Naive thymus-derived CD4-positive, alpha-beta T cell (primary cell): Measurements from ENCODE around the gene STRN4. TPM values are rescaled to one million over a fixed set of nuclear protein-coding genes. Genes with fewer than 3 reads are reported as not detected.

ENCODE experiments used
- ATAC-seq: fragments of 150-1000 bp; cut with Tn5 transposase; 2 replicates; pipeline ENCODE4 v1.10.0; 2021; ENCODE audit warnings: mild to moderate bottlenecking, moderate library complexity
- CTCF ChIA-PET: fragments of 350-600 bp; sonication (Branson Sonifier 250); formaldehyde crosslinking; loops from one replicate; lab custom pipeline; 2021; ENCODE audit warnings: antibody characterized with exemption; lab: Charles Lee
- POLR2A ChIA-PET: fragments of 350-600 bp; sonication (Branson Sonifier 250); formaldehyde crosslinking; loops from one replicate; lab custom pipeline; 2021; ENCODE audit warnings: antibody characterized with exemption, inconsistent platforms; lab: Charles Lee
- DNase-seq, 9 donors: peaks; one replicate each; pipeline versions ENCODE4 v3.0.0 to v3.0.0-alpha.2; 2020 to 2022; ENCODE audit warnings: mixed read lengths in 1 of 9
- H3K27ac ChIP-seq: one replicate; pipeline ENCODE4 v1.7.0; 2013; ENCODE audit warnings: mild to moderate bottlenecking, low read depth, low read length, moderate library complexity
- H3K27me3 ChIP-seq, 2 donors: one replicate each; pipeline ENCODE4 v1.7.0; 2013; ENCODE audit warnings: low read length in 2 of 2, mild to moderate bottlenecking in 2 of 2, moderate library complexity in 2 of 2; ENCODE audit not compliant: control insufficient read depth in 2 of 2, insufficient read depth in 2 of 2
- H3K36me3 ChIP-seq, 3 experiments: 1 replicate in 2 of 3; 2 replicates in 1 of 3; pipeline ENCODE4 v1.7.0; 2013; ENCODE audit warnings: low read length in 3 of 3, mild to moderate bottlenecking in 3 of 3, moderate library complexity in 1 of 3; ENCODE audit not compliant: insufficient read depth in 3 of 3, control insufficient read depth in 2 of 3
- H3K4me1 ChIP-seq, 2 donors: one replicate each; pipeline ENCODE4 v1.7.0; 2013; ENCODE audit warnings: low read length in 2 of 2, mild to moderate bottlenecking in 2 of 2, moderate library complexity in 1 of 2; ENCODE audit not compliant: control insufficient read depth in 2 of 2, insufficient read depth in 2 of 2
- H3K4me3 ChIP-seq: 2 replicates; pipeline ENCODE4 v1.7.0; 2013; ENCODE audit warnings: mild to moderate bottlenecking, low read length
- H3K9me3 ChIP-seq, 3 experiments: 1 replicate in 2 of 3; 2 replicates in 1 of 3; pipeline ENCODE4 v1.7.0; 2013; ENCODE audit warnings: low read length in 3 of 3; ENCODE audit not compliant: control insufficient read depth in 2 of 3
- H3K27ac Mint-ChIP-seq, 9 donors: one replicate each; pipeline ENCODE4 v1.8.0; 2020 to 2022; ENCODE audit warnings: mixed read lengths in 9 of 9, mild to moderate bottlenecking in 8 of 9, moderate library complexity in 5 of 9, inconsistent platforms in 2 of 9
- H3K27me3 Mint-ChIP-seq, 5 donors: one replicate each; pipeline ENCODE4 v1.8.0; 2021 to 2022; ENCODE audit warnings: mixed read lengths in 5 of 5, mild to moderate bottlenecking in 1 of 5
- H3K36me3 Mint-ChIP-seq, 5 donors: one replicate each; pipeline ENCODE4 v1.8.0; 2020 to 2022; ENCODE audit warnings: mixed read lengths in 5 of 5, mild to moderate bottlenecking in 3 of 5, inconsistent platforms in 1 of 5
- H3K4me1 Mint-ChIP-seq, 7 donors: one replicate each; pipeline ENCODE4 v1.8.0; 2020 to 2022; ENCODE audit warnings: mixed read lengths in 7 of 7, mild to moderate bottlenecking in 3 of 7, inconsistent platforms in 1 of 7
- H3K4me3 Mint-ChIP-seq, 10 donors: one replicate each; pipeline ENCODE4 v1.8.0; 2020 to 2022; ENCODE audit warnings: mild to moderate bottlenecking in 10 of 10, mixed read lengths in 10 of 10, moderate library complexity in 6 of 10, inconsistent platforms in 2 of 10
- H3K9me3 Mint-ChIP-seq, 11 donors: one replicate each; pipeline ENCODE4 v1.8.0; 2020 to 2022; ENCODE audit warnings: mixed read lengths in 11 of 11, mild to moderate bottlenecking in 4 of 11, inconsistent platforms in 1 of 11, moderate library complexity in 1 of 11
- intact Hi-C, 2 donors: fragments of 100-400 bp; cut with micrococcal nuclease; formaldehyde crosslinking; loops; one replicate each; pipeline ENCODE4 v1.15.1; 2023
- polyA plus RNA-seq, 2 donors: library from polyadenylated mRNA; unstranded; fragments of 300-500 nt; fragmentation: Illumina TruSeq; gene quantifications; one replicate each; pipeline ENCODE4 v1.2.3, GENCODE V29; 2021
- total RNA-seq, 6 experiments: library from RNA in 5 of 6; stranded (reverse) in 5 of 6; gene quantifications; 1 replicate in 5 of 6; 2 replicates in 1 of 6; pipeline ENCODE4 v1.2.3 and lab custom pipeline; 2021 to 2026

The STRN4 gene
- total and polyA plus RNA-seq, 7 experiments from 2014 or later = 16.2 to 120 (median 87.1) TPM

GRCh38 chr19:46741447-46741846 lies 4.8 kb downstream of the STRN4 start:
- no peak overlapping the region for H3K27ac ChIP-seq
- Mint-ChIP-seq H3K4me1 (peaks cover 38 to 58% (median 50%) of the 10 kb centered on the region in 7 donors), H3K27ac (no peak overlapping the region), H3K36me3 (peaks cover 0 to 11% (median 6%) of the 10 kb centered on the region in 5 donors), H3K9me3 (peaks cover 0 to 2% (median 0%) of the 10 kb centered on the region in 11 donors), H3K4me3 (peak overlapping the region in 1 of 10 donors; percentile 25), H3K27me3 (no peaks in the 10 kb centered on the region)
- peaks cover 15 to 16% of the 10 kb centered on the region in 2 donors for H3K4me1 ChIP-seq
- H3K36me3 ChIP-seq = peaks cover 0 to 53% (median 14%) of the 10 kb centered on the region in 3 experiments
- H3K4me3 ChIP-seq = no peak overlapping the region
- DNase-seq (no peak), ATAC-seq (no peak)
- CTCF ChIA-PET = interaction anchor here (0.6 to 2.4 kb wide), 6 partner anchors 13 to 109 kb away, joined by 3 to 7 read pairs (median 3); partner anchors contain the start of gene AP2S1
- no peaks in the 10 kb centered on the region for H3K27me3 ChIP-seq
- POLR2A ChIA-PET = no interaction called here
- no peaks in the 10 kb centered on the region for H3K9me3 ChIP-seq
- intact Hi-C loops = no loop called here

DNA sequence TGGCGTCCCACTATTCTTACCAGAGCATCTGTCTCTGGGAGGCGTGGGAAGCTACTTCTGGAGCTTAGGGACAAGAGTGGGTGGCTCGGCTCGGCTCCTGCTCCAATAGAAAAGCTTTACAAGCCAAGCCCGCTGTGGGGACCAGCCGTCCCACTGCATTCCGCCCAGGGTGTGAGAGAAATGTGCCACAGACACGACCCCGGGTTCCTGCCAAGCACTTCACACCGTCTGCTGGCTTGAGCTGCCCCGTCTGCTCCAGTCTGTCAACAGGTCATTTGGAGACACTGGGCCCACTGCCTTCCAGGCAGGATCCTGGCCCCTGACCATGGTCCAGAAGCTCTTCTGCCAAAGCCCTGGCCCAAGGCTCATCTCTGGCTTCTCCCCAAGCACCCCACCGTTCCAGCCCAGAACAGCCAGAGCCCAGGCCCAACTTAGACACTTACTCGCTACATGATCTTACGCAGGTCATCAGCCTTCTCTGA lies 6.9 kb downstream of the STRN4 start:
- Mint-ChIP-seq H3K9me3 (peaks cover 0 to 2% (median 0%) of the 10 kb centered on the region in 11 donors), H3K4me3 (peak overlapping the region in 1 of 10 donors; percentile 14), H3K27me3 (no peaks in the 10 kb centered on the region), H3K36me3 (peaks cover 0 to 12% (median 4%) of the 10 kb centered on the region in 5 donors), H3K4me1 (peaks cover 31 to 45% (median 40%) of the 10 kb centered on the region in 7 donors), H3K27ac (peak overlapping the region in 2 of 9 donors; percentile 38 to 82)
- ChIA-PET CTCF (interaction anchor here (0.5 kb wide), 1 partner anchor 279 kb away, joined by 3 read pairs; no protein-coding TSS in a partner anchor), POLR2A (no interaction called here)
- Histone ChIP-seq H3K4me1 (peaks cover 3% of the 10 kb centered on the region in 2 donors), H3K9me3 (no peaks in the 10 kb centered on the region), H3K27me3 (no peaks in the 10 kb centered on the region), H3K27ac (no peak overlapping the region), H3K36me3 (peaks cover 0 to 53% (median 14%) of the 10 kb centered on the region in 3 experiments), H3K4me3 (no peak overlapping the region)
- DNase-seq (no peak), ATAC-seq (no peak)
- intact Hi-C loops = no loop called here

DNA sequence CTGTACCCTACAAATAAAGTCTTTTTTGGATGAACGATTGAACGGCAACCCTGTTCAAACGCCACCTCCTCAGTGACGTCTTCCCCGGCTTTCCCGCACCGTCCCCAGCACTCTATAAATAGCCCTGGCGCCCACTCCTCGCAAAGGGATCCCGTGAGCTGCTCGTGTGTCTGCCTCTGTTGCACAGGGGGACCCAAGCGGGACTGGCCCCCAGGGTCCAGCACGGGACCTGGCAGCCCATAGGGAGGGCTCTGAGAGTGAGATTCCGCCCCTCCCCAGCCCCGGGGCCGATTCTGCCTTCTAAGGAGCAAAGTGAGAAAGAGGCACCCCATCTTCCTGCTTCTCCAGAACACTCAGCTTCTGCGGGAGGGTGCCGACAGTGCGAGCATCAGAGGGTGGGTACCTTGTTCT lies 8.5 kb downstream of the STRN4 start:
- H3K4me3 Mint-ChIP-seq = no peak overlapping the region
- ATAC-seq (no peak), DNase-seq (no peak)
- peak overlapping the region in 2 of 9 donors; percentile 38 to 62 for H3K27ac Mint-ChIP-seq
- H3K4me1 Mint-ChIP-seq = peaks cover 20 to 36% (median 28%) of the 10 kb centered on the region in 7 donors
- Histone ChIP-seq H3K27ac (no peak overlapping the region), H3K36me3 (peaks cover 4 to 67% (median 20%) of the 10 kb centered on the region in 3 experiments), H3K4me1 (no peaks in the 10 kb centered on the region), H3K27me3 (no peaks in the 10 kb centered on the region), H3K9me3 (no peaks in the 10 kb centered on the region), H3K4me3 (no peak overlapping the region)
- peaks cover 0 to 2% (median 0%) of the 10 kb centered on the region in 11 donors for H3K9me3 Mint-ChIP-seq
- H3K36me3 Mint-ChIP-seq = peaks cover 0 to 23% (median 6%) of the 10 kb centered on the region in 5 donors
- intact Hi-C loops = no loop called here
- POLR2A ChIA-PET = interaction anchor here (1.3 kb wide), 1 partner anchor 24 kb away, joined by 4 read pairs; no protein-coding TSS in a partner anchor
- no peaks in the 10 kb centered on the region for H3K27me3 Mint-ChIP-seq
- CTCF ChIA-PET = interaction anchor here (0.7 to 1.2 kb wide), 2 partner anchors 9 to 255 kb away, joined by 3 read pairs; no protein-coding TSS in a partner anchor

- Mint-ChIP-seq H3K36me3 (peaks cover 0 to 28% (median 6%) of the 10 kb centered on the region in 5 donors), H3K9me3 (peaks cover 0 to 2% (median 0%) of the 10 kb centered on the region in 11 donors), H3K4me3 (no peak overlapping the region), H3K27ac (peak overlapping the region in 2 of 9 donors; percentile 38 to 62), H3K27me3 (no peaks in the 10 kb centered on the region), H3K4me1 (peaks cover 18 to 34% (median 24%) of the 10 kb centered on the region in 7 donors)
- Histone ChIP-seq H3K27me3 (no peaks in the 10 kb centered on the region), H3K27ac (no peak overlapping the region), H3K36me3 (peaks cover 4 to 72% (median 20%) of the 10 kb centered on the region in 3 experiments), H3K9me3 (no peaks in the 10 kb centered on the region), H3K4me1 (no peaks in the 10 kb centered on the region), H3K4me3 (no peak overlapping the region)
- DNase-seq (no peak), ATAC-seq (no peak)
- ChIA-PET POLR2A (interaction anchor here (1.3 kb wide), 1 partner anchor 23 kb away, joined by 4 read pairs; no protein-coding TSS in a partner anchor), CTCF (interaction anchor here (0.7 to 1.2 kb wide), 2 partner anchors 9 to 255 kb away, joined by 3 read pairs; no protein-coding TSS in a partner anchor)
- intact Hi-C loops = no loop called here
Measured at GRCh38 chr19:46737298-46737654, 9.0 kb downstream of the STRN4 start.

DNA sequence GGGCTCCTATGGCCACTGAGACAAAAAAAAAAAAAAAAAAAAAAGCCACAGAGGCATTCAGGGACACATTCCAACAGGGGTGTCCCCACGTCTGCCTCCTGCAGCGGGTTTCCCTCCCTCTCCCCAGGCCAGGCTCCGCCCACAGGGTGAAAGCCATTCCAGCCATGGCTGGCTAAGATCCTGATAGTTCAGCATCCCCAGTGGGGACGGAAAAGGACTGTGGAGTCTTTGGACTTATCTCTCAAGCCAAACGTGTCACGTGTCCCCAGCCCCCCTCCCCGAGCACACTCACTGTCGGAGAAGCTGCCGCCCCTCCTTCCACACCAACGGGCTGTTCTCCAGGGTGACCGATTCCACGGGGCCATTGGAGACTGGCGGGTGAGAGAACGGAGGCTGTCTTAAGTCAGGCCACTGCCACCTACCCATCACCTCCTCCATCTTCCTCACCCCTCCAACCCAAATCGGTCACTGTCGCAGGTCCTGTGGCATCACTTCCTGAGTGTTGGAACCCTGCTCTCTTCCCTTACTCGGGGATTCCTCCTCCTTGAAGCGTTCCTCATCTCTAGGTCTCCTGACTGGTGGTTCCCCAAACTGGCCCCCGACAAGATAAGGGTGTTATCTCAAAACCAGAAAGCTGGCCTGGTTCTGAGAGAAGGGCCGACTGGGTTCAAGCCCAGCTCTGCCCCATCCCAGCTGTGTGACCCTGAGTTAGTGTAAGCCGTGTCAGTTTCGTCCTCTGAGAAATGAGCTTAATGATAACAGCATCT lies 9.5 kb downstream of the STRN4 start:
- H3K27ac ChIP-seq = no peak overlapping the region
- Mint-ChIP-seq H3K4me3 (no peak overlapping the region), H3K9me3 (peaks cover 0 to 2% (median 0%) of the 10 kb centered on the region in 11 donors), H3K27ac (no peak overlapping the region), H3K4me1 (peaks cover 18 to 34% (median 19%) of the 10 kb centered on the region in 7 donors), H3K27me3 (no peaks in the 10 kb centered on the region), H3K36me3 (peaks cover 0 to 31% (median 6%) of the 10 kb centered on the region in 5 donors)
- POLR2A ChIA-PET = interaction anchor here (1.3 kb wide), 1 partner anchor 23 kb away, joined by 4 read pairs; no protein-coding TSS in a partner anchor
- DNase-seq = no peak
- intact Hi-C loops = no loop called here
- no peaks in the 10 kb centered on the region for H3K4me1 ChIP-seq
- H3K27me3 ChIP-seq = no peaks in the 10 kb centered on the region
- no peaks in the 10 kb centered on the region for H3K9me3 ChIP-seq
- no peak overlapping the region for H3K4me3 ChIP-seq
- no peak for ATAC-seq
- CTCF ChIA-PET = interaction anchor here (0.7 kb wide), 1 partner anchor 256 kb away, joined by 3 read pairs; no protein-coding TSS in a partner anchor
- H3K36me3 ChIP-seq = peaks cover 4 to 72% (median 20%) of the 10 kb centered on the region in 3 experiments

DNA sequence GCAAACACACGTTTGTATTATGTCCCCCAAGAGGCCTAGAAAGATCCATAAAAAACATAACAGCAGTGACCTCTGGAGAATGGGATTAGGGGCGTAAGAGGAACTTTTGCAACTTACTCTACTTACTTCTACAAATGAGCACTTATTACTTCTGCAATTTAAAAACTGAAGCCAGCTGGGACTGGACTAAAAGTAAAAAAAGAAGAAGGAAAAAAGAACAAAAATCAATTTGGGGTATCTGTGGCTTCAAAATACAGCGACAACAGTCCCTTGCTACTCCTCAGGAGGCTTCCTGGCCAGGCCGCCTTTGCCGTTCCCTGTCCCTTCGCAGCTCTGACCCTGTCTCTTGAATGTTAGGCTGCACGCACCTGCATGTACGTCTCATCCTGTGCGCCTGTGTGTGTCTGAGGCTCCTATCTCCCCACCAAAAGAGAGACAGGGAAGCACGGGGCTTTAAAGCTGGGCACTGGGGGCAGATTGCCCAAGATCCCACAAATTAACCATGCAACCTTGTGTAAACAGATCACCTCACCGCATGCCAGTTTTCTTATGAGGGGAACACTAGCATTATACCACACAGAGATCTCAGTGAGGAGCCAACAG lies 12.5 kb downstream of the STRN4 start:
- ChIA-PET CTCF (interaction anchor here (1.0 to 1.6 kb wide), 3 partner anchors 19 to 30 kb away, joined by 3 to 5 read pairs (median 4); no protein-coding TSS in a partner anchor), POLR2A (interaction anchor here (0.9 to 1.6 kb wide), 2 partner anchors 18 to 34 kb away, joined by 3 read pairs; no protein-coding TSS in a partner anchor)
- H3K4me3 ChIP-seq = no peak overlapping the region
- H3K27me3 Mint-ChIP-seq = no peaks in the 10 kb centered on the region
- ATAC-seq = peak; percentile 12
- no peaks in the 10 kb centered on the region for H3K27me3 ChIP-seq
- no peak overlapping the region for H3K4me3 Mint-ChIP-seq
- H3K36me3 Mint-ChIP-seq = peaks cover 2 to 42% (median 11%) of the 10 kb centered on the region in 5 donors
- no peaks in the 10 kb centered on the region for H3K9me3 Mint-ChIP-seq
- intact Hi-C loops = no loop called here
- DNase-seq = no peak
- peaks cover 4 to 80% (median 25%) of the 10 kb centered on the region in 3 experiments for H3K36me3 ChIP-seq
- no peak overlapping the region for H3K27ac Mint-ChIP-seq
- peaks cover 3 to 24% (median 11%) of the 10 kb centered on the region in 7 donors for H3K4me1 Mint-ChIP-seq
- H3K27ac ChIP-seq = no peak overlapping the region
- H3K9me3 ChIP-seq = no peaks in the 10 kb centered on the region
- H3K4me1 ChIP-seq = no peaks in the 10 kb centered on the region
